ENCODE data around the gene P2RY14.

Gene P2RY14

DNA sequence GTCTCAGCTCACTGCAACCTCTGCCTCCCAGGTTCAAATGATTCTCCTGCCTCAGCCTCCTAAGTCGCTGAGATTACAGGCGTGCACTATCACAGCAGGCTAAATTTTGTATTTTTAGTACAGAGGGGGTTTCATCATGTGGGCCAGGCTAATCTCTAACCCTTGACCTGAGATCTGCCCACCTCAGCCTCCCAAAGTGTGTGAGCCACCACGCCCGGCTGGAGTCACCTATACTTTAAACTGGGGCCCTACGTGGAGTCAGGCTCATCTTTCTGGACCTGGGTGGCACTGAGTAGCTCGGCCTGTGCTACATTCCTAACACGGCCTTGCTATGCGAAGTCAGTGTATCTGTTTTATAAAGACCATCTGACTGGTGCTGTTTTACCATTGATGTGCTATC is 81.1 kb downstream of the P2RY14 start:
- no peaks in the 10 kb centered on the region for H3K9me3 ChIP-seq (ENCODE audit: insufficient read depth, low read length, severe bottlenecking)
- H3K4me1 ChIP-seq (ENCODE audit: insufficient read depth, low read length) = peaks cover 8% of the 10 kb centered on the region
- H3K36me3 ChIP-seq (ENCODE audit: insufficient read depth, low read length) = peaks cover 3% of the 10 kb centered on the region; the same call in 1 of the 2 replicates
- no peak overlapping the region for H3K9ac ChIP-seq (ENCODE audit: low read depth, low read length)
- DNase-seq = no peak
- H3K27ac ChIP-seq (ENCODE audit: low read length) = no peak overlapping the region
- no peak for TF ChIP-seq EZH2 (IDR thresholded peaks at IDR 0.05; ENCODE audit: borderline replicate concordance, low read depth, low read length, severe bottlenecking)
- TF ChIP-seq, protein P1, sequence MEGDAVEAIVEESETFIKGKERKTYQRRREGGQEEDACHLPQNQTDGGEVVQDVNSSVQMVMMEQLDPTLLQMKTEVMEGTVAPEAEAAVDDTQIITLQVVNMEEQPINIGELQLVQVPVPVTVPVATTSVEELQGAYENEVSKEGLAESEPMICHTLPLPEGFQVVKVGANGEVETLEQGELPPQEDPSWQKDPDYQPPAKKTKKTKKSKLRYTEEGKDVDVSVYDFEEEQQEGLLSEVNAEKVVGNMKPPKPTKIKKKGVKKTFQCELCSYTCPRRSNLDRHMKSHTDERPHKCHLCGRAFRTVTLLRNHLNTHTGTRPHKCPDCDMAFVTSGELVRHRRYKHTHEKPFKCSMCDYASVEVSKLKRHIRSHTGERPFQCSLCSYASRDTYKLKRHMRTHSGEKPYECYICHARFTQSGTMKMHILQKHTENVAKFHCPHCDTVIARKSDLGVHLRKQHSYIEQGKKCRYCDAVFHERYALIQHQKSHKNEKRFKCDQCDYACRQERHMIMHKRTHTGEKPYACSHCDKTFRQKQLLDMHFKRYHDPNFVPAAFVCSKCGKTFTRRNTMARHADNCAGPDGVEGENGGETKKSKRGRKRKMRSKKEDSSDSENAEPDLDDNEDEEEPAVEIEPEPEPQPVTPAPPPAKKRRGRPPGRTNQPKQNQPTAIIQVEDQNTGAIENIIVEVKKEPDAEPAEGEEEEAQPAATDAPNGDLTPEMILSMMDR (IDR thresholded peaks at IDR 0.05; ENCODE audit: borderline replicate concordance, extremely low read depth, low read length, poor library complexity, severe bottlenecking) = no peak
- H3K79me2 ChIP-seq (ENCODE audit: insufficient read depth, low read length) = no peaks in the 10 kb centered on the region
- no peak overlapping the region for H3K4me2 ChIP-seq (ENCODE audit: insufficient read depth, low read length)
- H3K4me3 ChIP-seq (ENCODE audit: low read depth in 1 of 2, low read length in 2 of 2) = no peak overlapping the region
- no peaks in the 10 kb centered on the region for H3K27me3 ChIP-seq (ENCODE audit: insufficient read depth, low read length, poor library complexity)
- no peak for ATAC-seq (ENCODE audit: insufficient read depth, low read depth)
- no peak overlapping the region for H2AFZ ChIP-seq (ENCODE audit: low read depth, low read length)
- H4K20me1 ChIP-seq (ENCODE audit: insufficient read depth, low read length) = no peaks in the 10 kb centered on the region

DNA sequence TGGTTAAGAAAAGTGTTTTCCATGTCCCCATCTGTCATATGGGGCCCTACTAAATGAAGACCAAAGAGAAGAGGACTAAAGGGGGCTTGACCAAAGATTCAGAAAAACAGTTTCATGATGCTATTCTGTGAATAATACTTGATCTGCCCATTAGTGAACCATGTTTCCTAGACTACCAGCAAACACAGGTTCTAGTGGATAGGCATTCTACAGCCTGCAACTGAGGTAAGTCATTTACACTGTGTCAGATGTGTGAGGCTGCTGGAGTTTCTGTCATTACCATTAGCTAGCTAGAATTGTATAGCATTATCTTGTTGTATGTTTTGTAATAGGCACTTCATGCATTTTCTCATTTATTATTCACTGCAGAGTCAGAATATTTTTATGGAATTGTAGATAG is 81.9 kb downstream of the P2RY14 start:
- no peak overlapping the region for H3K9ac ChIP-seq (ENCODE audit: low read depth, low read length)
- H4K20me1 ChIP-seq (ENCODE audit: insufficient read depth, low read length) = no peaks in the 10 kb centered on the region
- no peaks in the 10 kb centered on the region for H3K9me3 ChIP-seq (ENCODE audit: insufficient read depth, low read length, severe bottlenecking)
- DNase-seq = no peak
- no peaks in the 10 kb centered on the region for H3K27me3 ChIP-seq (ENCODE audit: insufficient read depth, low read length, poor library complexity)
- no peak overlapping the region for H3K4me3 ChIP-seq (ENCODE audit: low read depth in 1 of 2, low read length in 2 of 2)
- H3K36me3 ChIP-seq (ENCODE audit: insufficient read depth, low read length) = peaks cover 3% of the 10 kb centered on the region; the same call in 1 of the 2 replicates
- H2AFZ ChIP-seq (ENCODE audit: low read depth, low read length) = no peak overlapping the region
- TF ChIP-seq EZH2 (IDR thresholded peaks at IDR 0.05; ENCODE audit: borderline replicate concordance, low read depth, low read length, severe bottlenecking) = no peak
- TF ChIP-seq, protein P1 (IDR thresholded peaks at IDR 0.05; ENCODE audit: borderline replicate concordance, extremely low read depth, low read length, poor library complexity, severe bottlenecking) = no peak
- peaks cover 7% of the 10 kb centered on the region for H3K4me1 ChIP-seq (ENCODE audit: insufficient read depth, low read length)
- ATAC-seq (ENCODE audit: insufficient read depth, low read depth) = no peak
- no peaks in the 10 kb centered on the region for H3K79me2 ChIP-seq (ENCODE audit: insufficient read depth, low read length)
- no peak overlapping the region for H3K4me2 ChIP-seq (ENCODE audit: insufficient read depth, low read length)
- no peak overlapping the region for H3K27ac ChIP-seq (ENCODE audit: low read length)

DNA sequence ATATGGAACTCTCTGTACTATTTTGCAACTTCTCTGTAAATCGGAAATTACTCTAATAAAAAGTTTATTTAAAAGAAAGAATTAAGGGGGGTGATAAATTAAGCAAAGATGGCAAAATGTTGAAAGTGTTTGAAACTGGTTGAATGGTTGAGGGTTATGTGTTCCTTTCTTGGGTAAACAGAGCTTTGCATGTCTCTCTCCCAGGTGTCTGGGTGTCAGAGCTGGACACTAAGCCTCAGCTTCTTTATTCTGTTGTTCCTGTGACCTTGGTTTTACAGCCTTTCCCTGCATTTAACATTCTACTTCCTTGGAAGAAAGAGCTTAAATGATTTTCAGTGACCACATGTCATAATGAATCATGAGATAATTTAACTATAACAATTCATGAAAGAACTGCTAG is 82.5 kb downstream of the P2RY14 start:
- H3K4me1 ChIP-seq (ENCODE audit: insufficient read depth, low read length) = peaks cover 7% of the 10 kb centered on the region
- no peaks in the 10 kb centered on the region for H4K20me1 ChIP-seq (ENCODE audit: insufficient read depth, low read length)
- ATAC-seq (ENCODE audit: insufficient read depth, low read depth) (no peak), DNase-seq (no peak)
- H3K4me2 ChIP-seq (ENCODE audit: insufficient read depth, low read length) = no peak overlapping the region
- TF ChIP-seq, protein P1 (IDR thresholded peaks at IDR 0.05; ENCODE audit: borderline replicate concordance, extremely low read depth, low read length, poor library complexity, severe bottlenecking) = no peak
- TF ChIP-seq EZH2 (IDR thresholded peaks at IDR 0.05; ENCODE audit: borderline replicate concordance, low read depth, low read length, severe bottlenecking) = no peak
- no peak overlapping the region for H3K27ac ChIP-seq (ENCODE audit: low read length)
- peaks cover 4% of the 10 kb centered on the region for H3K36me3 ChIP-seq (ENCODE audit: insufficient read depth, low read length)
- no peaks in the 10 kb centered on the region for H3K9me3 ChIP-seq (ENCODE audit: insufficient read depth, low read length, severe bottlenecking)
- no peak overlapping the region for H3K4me3 ChIP-seq (ENCODE audit: low read depth in 1 of 2, low read length in 2 of 2)
- H3K79me2 ChIP-seq (ENCODE audit: insufficient read depth, low read length) = no peaks in the 10 kb centered on the region
- no peak overlapping the region for H2AFZ ChIP-seq (ENCODE audit: low read depth, low read length)
- H3K9ac ChIP-seq (ENCODE audit: low read depth, low read length) = no peak overlapping the region
- no peaks in the 10 kb centered on the region for H3K27me3 ChIP-seq (ENCODE audit: insufficient read depth, low read length, poor library complexity)

DNA sequence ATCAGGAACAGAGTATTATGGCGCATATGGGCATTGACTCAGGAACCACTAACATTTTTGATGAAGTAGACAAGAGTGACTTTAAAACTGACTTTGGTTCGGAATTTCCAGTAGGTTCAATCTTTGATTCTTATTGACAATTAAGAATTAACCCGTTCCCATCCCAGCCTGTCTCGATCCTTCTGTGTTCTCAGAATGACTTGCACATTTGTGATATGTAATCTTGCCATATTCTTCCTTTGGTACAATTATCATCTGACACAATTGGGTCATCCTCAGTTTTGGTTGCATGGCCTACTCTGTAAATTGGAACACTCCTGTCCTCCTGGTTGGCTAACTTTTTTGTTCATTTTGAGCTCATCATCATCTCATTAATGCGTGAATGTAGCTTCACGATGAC is 85.8 kb downstream of the P2RY14 start:
- TF ChIP-seq EZH2 (IDR thresholded peaks at IDR 0.05; ENCODE audit: borderline replicate concordance, low read depth, low read length, severe bottlenecking) = no peak
- TF ChIP-seq, protein P1 (IDR thresholded peaks at IDR 0.05; ENCODE audit: borderline replicate concordance, extremely low read depth, low read length, poor library complexity, severe bottlenecking) = no peak
- Histone ChIP-seq H3K4me1 (ENCODE audit: insufficient read depth, low read length) (no peaks in the 10 kb centered on the region), H2AFZ (ENCODE audit: low read depth, low read length) (no peak overlapping the region), H3K27ac (ENCODE audit: low read length) (no peak overlapping the region), H3K36me3 (ENCODE audit: insufficient read depth, low read length) (peaks cover 9% of the 10 kb centered on the region), H3K79me2 (ENCODE audit: insufficient read depth, low read length) (no peaks in the 10 kb centered on the region), H4K20me1 (ENCODE audit: insufficient read depth, low read length) (no peaks in the 10 kb centered on the region), H3K9ac (ENCODE audit: low read depth, low read length) (no peak overlapping the region), H3K4me3 (ENCODE audit: low read depth in 1 of 2, low read length in 2 of 2) (no peak overlapping the region), H3K4me2 (ENCODE audit: insufficient read depth, low read length) (no peak overlapping the region), H3K9me3 (ENCODE audit: insufficient read depth, low read length, severe bottlenecking) (no peaks in the 10 kb centered on the region), H3K27me3 (ENCODE audit: insufficient read depth, low read length, poor library complexity) (no peaks in the 10 kb centered on the region)
- DNase-seq (no peak), ATAC-seq (ENCODE audit: insufficient read depth, low read depth) (no peak)

Measured in DND-41 (cell line).